ENCODE measurements around the gene ACKR2.
"Not testable (repeated sequence)": the region's sequence is repeated elsewhere in the genome, so short reads cannot be mapped to it uniquely, and the experiment has no call there.

ACKR2 gene

GRCh38 chr3:42802876-42803413, 6.3 kb upstream of the ACKR2 start:
- DNase-seq = no peak

GRCh38 chr3:42803414-42804105, 5.7 kb upstream of the ACKR2 start:
- DNase-seq = no peak

GRCh38 chr3:42804106-42804830, 5.0 kb upstream of the ACKR2 start, which contains the start of gene HIGD1A:
Gene HIGD1A (minus strand): TSS chr3:42804490. CDS start chr3:42794253, 10,237 bp downstream.
- DNase-seq = peak; percentile 64

- no peak for DNase-seq
Measured at GRCh38 chr3:42804831-42805132, 4.5 kb upstream of the ACKR2 start.

- DNase-seq = no peak
Measured at GRCh38 chr3:42805141-42805821, 4.0 kb upstream of the ACKR2 start.

GRCh38 chr3:42807929-42808328, 1.3 kb upstream of the ACKR2 start:
- DNase-seq = no peak

GRCh38 chr3:42810706-42811105, 1.5 kb downstream of the ACKR2 start:
- DNase-seq = not testable (repeated sequence)

GRCh38 chr3:42811118-42811883, 2.1 kb downstream of the ACKR2 start:
- not testable (repeated sequence) for DNase-seq

GRCh38 chr3:42814246-42814645, 5.0 kb downstream of the ACKR2 start:
- no peak for DNase-seq

GRCh38 chr3:42814914-42815507, 5.8 kb downstream of the ACKR2 start:
- no peak for DNase-seq

- no peak for DNase-seq
Measured at GRCh38 chr3:42815826-42816225, 6.6 kb downstream of the ACKR2 start.

GRCh38 chr3:42819351-42819965, 10.2 kb downstream of the ACKR2 start:
- DNase-seq = no peak

- DNase-seq = no peak
Measured at GRCh38 chr3:42820746-42821051, 11.5 kb downstream of the ACKR2 start.

- DNase-seq = no peak
Measured at GRCh38 chr3:42822828-42823227, 13.6 kb downstream of the ACKR2 start.

- peak; percentile 52 for DNase-seq
Measured at GRCh38 chr3:42823351-42823750, 14.1 kb downstream of the ACKR2 start.

- no peak for DNase-seq
Measured at GRCh38 chr3:42826141-42826540, 16.9 kb downstream of the ACKR2 start.

- no peak for DNase-seq
Measured at GRCh38 chr3:42827023-42827422, 17.8 kb downstream of the ACKR2 start.

- DNase-seq = no peak
Measured at GRCh38 chr3:42827654-42828053, 18.4 kb downstream of the ACKR2 start.

- no peak for DNase-seq
Measured at GRCh38 chr3:42829083-42829627, 19.9 kb downstream of the ACKR2 start.

- no peak for DNase-seq
Measured at GRCh38 chr3:42829628-42830436, 20.6 kb downstream of the ACKR2 start.

Measured in NCI-H187 treated with DMSO at 0.1 percent for 48 hours (cell line).